ENCODE measurements around the gene ALX4. TPM values are rescaled to one million over a fixed set of nuclear protein-coding genes. Genes with fewer than 3 reads are reported as not detected.

The ALX4 gene
- total RNA-seq, 2 donors from 2014 or later = not detected

GRCh38 chr11:44301564-44302271 is 8.2 kb downstream of the ALX4 start:
- no peak for TF ChIP-seq CTCF (IDR thresholded peaks at IDR 0.05)
- peaks cover 15 to 25% of the 10 kb centered on the region in 2 donors for H3K4me1 ChIP-seq (ENCODE audit: control insufficient read depth in 1 of 2, low read depth in 2 of 2)
- peaks cover 1% of the 10 kb centered on the region for H3K27me3 ChIP-seq (replicated peaks; ENCODE audit: insufficient read depth)
- no peak overlapping the region for H3K4me3 ChIP-seq
- no peaks in the 10 kb centered on the region for H3K9me3 ChIP-seq
- ATAC-seq (ENCODE audit: insufficient number of reproducible peaks, low FRiP score, low read depth) (no peak), DNase-seq (ENCODE audit: low spot score) (no peak)
- no peak overlapping the region for H3K27ac ChIP-seq
- H3K36me3 ChIP-seq = no peaks in the 10 kb centered on the region

GRCh38 chr11:44300844-44301563 is 8.9 kb downstream of the ALX4 start:
- no peak for TF ChIP-seq CTCF (IDR thresholded peaks at IDR 0.05)
- H3K4me1 ChIP-seq (ENCODE audit: control insufficient read depth in 1 of 2, low read depth in 2 of 2) = peaks cover 11 to 21% of the 10 kb centered on the region in 2 donors
- DNase-seq (ENCODE audit: low spot score) (no peak), ATAC-seq (ENCODE audit: insufficient number of reproducible peaks, low FRiP score, low read depth) (no peak)
- H3K27me3 ChIP-seq (replicated peaks; ENCODE audit: insufficient read depth) = no peaks in the 10 kb centered on the region
- no peak overlapping the region for H3K27ac ChIP-seq
- no peaks in the 10 kb centered on the region for H3K9me3 ChIP-seq
- H3K36me3 ChIP-seq = no peaks in the 10 kb centered on the region
- H3K4me3 ChIP-seq = no peak overlapping the region

GRCh38 chr11:44298862-44299261 is 11.1 kb downstream of the ALX4 start:
- peaks cover 0 to under 1% of the 10 kb centered on the region in 2 donors for H3K4me1 ChIP-seq (ENCODE audit: control insufficient read depth in 1 of 2, low read depth in 2 of 2)
- H3K4me3 ChIP-seq = no peak overlapping the region
- no peak overlapping the region for H3K27ac ChIP-seq
- no peaks in the 10 kb centered on the region for H3K9me3 ChIP-seq
- ATAC-seq (ENCODE audit: insufficient number of reproducible peaks, low FRiP score, low read depth) = no peak
- DNase-seq (ENCODE audit: low spot score) = no peak
- no peaks in the 10 kb centered on the region for H3K36me3 ChIP-seq
- no peak for TF ChIP-seq CTCF (IDR thresholded peaks at IDR 0.05)
- no peaks in the 10 kb centered on the region for H3K27me3 ChIP-seq (replicated peaks; ENCODE audit: insufficient read depth)

GRCh38 chr11:44290208-44290607 is 19.7 kb downstream of the ALX4 start:
- no peak for DNase-seq (ENCODE audit: low spot score)

More at GRCh38 chr11:44290208-44290607, 19.7 kb downstream of the ALX4 start:
- no peak for TF ChIP-seq CTCF (IDR thresholded peaks at IDR 0.05)
- no peak for ATAC-seq (ENCODE audit: insufficient number of reproducible peaks, low FRiP score, low read depth)
- H3K4me1 ChIP-seq (ENCODE audit: control insufficient read depth in 1 of 2, low read depth in 2 of 2) = peaks cover 0 to 9% of the 10 kb centered on the region in 2 donors
- H3K27me3 ChIP-seq (replicated peaks; ENCODE audit: insufficient read depth) = no peaks in the 10 kb centered on the region
- H3K9me3 ChIP-seq = no peaks in the 10 kb centered on the region
- no peaks in the 10 kb centered on the region for H3K36me3 ChIP-seq
- no peak overlapping the region for H3K27ac ChIP-seq
- no peak overlapping the region for H3K4me3 ChIP-seq

All from thoracic aorta (tissue), 2 donors.